MM.1S (cell line): ENCODE data around the gene SH2D4B.
A peak's percentile ranks its signal among the peaks of the same experiment; 100 is the strongest.

Experiments
- DNase-seq: peaks from one replicate; pipeline ENCODE4 v3.0.0-alpha.2; 2015
- H2AFZ ChIP-seq: fragments of 300-600 bp; sonication (generic); 2 replicates; pipeline ENCODE4 v1.6.0; 2016; ENCODE audit warnings: antibody characterized with exemption, low read length
- H3F3A ChIP-seq: fragments of 300-600 bp; sonication (generic); 2 replicates; pipeline ENCODE4 v1.6.1; 2016; ENCODE audit warnings: mild to moderate bottlenecking, antibody characterized with exemption, low read length, moderate library complexity, mixed read lengths; ENCODE audit not compliant: insufficient read depth
- H3K27ac ChIP-seq: fragments of 300-600 bp; sonication (generic); 2 replicates; pipeline ENCODE4 v1.5.1; 2016; ENCODE audit warnings: mild to moderate bottlenecking, low read length
- H3K27me3 ChIP-seq: fragments of 300-600 bp; sonication (generic); replicated peaks from 2 replicates; pipeline ENCODE4 v1.6.0; 2016; ENCODE audit warnings: low read length; ENCODE audit not compliant: insufficient read depth
- H3K36me3 ChIP-seq: fragments of 300-600 bp; sonication (generic); replicated peaks from 2 replicates; pipeline ENCODE4 v1.6.1; 2016; ENCODE audit warnings: mild to moderate bottlenecking, low read length, mixed read lengths; ENCODE audit not compliant: insufficient read depth
- H3K4me1 ChIP-seq: fragments of 300-600 bp; sonication (generic); 2 replicates; pipeline ENCODE4 v1.6.1; 2016; ENCODE audit warnings: low read length, mixed read lengths
- H3K4me2 ChIP-seq: fragments of 300-600 bp; sonication (generic); 2 replicates; pipeline ENCODE4 v1.6.0; 2016; ENCODE audit warnings: low read depth, low read length
- H3K4me3 ChIP-seq: fragments of 300-600 bp; sonication (generic); 2 replicates; pipeline ENCODE4 v1.5.1; 2016; ENCODE audit warnings: low read length, mixed read lengths
- H3K79me2 ChIP-seq: fragments of 300-600 bp; sonication (generic); 2 replicates; pipeline ENCODE4 v1.6.1; 2016; ENCODE audit warnings: mixed run types, low read length, mixed read lengths
- H3K9ac ChIP-seq: fragments of 300-600 bp; sonication (generic); 2 replicates; pipeline ENCODE4 v1.6.1; 2016; ENCODE audit warnings: low read length, mixed read lengths
- H3K9me2 ChIP-seq: fragments of 300-600 bp; sonication (generic); replicated peaks from 2 replicates; pipeline ENCODE4 v1.6.1; 2016; ENCODE audit warnings: mild to moderate bottlenecking, low read length, mixed read lengths; ENCODE audit not compliant: insufficient read depth
- H3K9me3 ChIP-seq: fragments of 300-600 bp; sonication (generic); replicated peaks from 2 replicates; pipeline ENCODE4 v1.6.1; 2016; ENCODE audit warnings: mild to moderate bottlenecking, low read length, mixed read lengths; ENCODE audit not compliant: insufficient read depth
- H4K20me1 ChIP-seq: fragments of 300-600 bp; sonication (generic); 2 replicates; pipeline ENCODE4 v1.6.1; 2016; ENCODE audit warnings: mild to moderate bottlenecking, low read length, moderate library complexity, mixed read lengths; ENCODE audit not compliant: insufficient read depth
- EZH2 ChIP-seq: fragments of 300-600 bp; sonication (generic); optimal IDR thresholded peaks from 2 replicates; pipeline ENCODE3; 2017; ENCODE audit warnings: low read depth, mild to moderate bottlenecking, antibody characterized with exemption, low read length, mixed read lengths
- EZH2phosphoT487 ChIP-seq: fragments of 300-600 bp; sonication (generic); IDR thresholded peaks from 2 replicates; pipeline ENCODE4 v1.6.1; 2018; ENCODE audit warnings: antibody characterized with exemption, low read length
- TF ChIP-seq, protein P1 (sequence below): fragments of 300-600 bp; sonication (generic); IDR thresholded peaks from 2 replicates; pipeline ENCODE4 v1.5.1; 2016; ENCODE audit warnings: antibody characterized with exemption, low read length, mixed read lengths

The SH2D4B gene

DNA sequence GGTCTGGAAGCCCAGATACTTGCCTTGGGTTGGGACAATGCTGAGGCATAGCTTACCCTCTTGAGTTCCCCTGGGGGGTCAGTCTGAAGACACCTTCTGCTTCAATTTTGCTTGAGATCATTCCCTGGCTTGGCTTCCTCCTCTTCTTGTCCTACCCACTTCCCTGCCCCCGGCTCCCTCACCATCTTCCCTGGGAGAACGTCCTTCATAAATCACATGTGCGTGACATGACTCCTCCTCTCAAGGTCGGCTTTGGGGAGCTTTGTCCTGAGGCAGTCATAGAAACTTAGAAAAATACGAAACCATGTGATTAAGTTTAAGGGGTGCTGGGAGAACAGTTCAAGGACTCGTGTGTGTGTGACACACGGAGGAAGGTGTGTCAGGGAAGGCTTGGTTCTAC is 122.6 kb downstream of the SH2D4B start:
- Histone ChIP-seq H3K27me3 (no peaks in the 10 kb centered on the region), H3K9ac (no peak overlapping the region), H4K20me1 (no peaks in the 10 kb centered on the region), H3K9me2 (no peaks in the 10 kb centered on the region), H3K79me2 (no peaks in the 10 kb centered on the region), H2AFZ (no peak overlapping the region), H3K9me3 (no peaks in the 10 kb centered on the region), H3F3A (no peaks in the 10 kb centered on the region), H3K36me3 (no peaks in the 10 kb centered on the region), H3K4me1 (no peaks in the 10 kb centered on the region), H3K4me2 (no peak overlapping the region), H3K4me3 (no peak overlapping the region), H3K27ac (no peak overlapping the region)
- TF ChIP-seq EZH2phosphoT487 = no peak
- no peak for DNase-seq

DNA sequence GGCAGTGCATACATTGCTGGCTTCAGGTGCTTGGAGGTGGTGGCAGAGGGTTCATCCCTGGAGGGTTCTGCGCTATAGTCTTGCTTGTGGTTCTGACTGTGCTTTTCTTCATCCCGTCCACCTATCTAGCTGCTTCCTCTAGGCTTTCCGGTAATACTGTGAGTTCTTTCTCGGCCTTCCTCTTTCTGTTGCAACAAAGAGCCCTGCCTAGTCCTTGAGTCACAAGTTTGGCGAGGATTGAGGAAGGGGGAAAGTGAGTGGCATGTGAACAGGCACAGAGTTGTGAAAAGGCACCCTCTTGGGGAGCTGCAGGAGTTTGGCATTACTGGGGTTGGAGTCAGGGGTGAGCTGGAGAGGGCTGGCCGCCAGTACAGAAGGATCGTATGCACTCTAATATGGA is 123.0 kb downstream of the SH2D4B start:
- no peak overlapping the region for H3K4me2 ChIP-seq
- H3K9me2 ChIP-seq = no peaks in the 10 kb centered on the region
- H3K9ac ChIP-seq = no peak overlapping the region
- H3K36me3 ChIP-seq = no peaks in the 10 kb centered on the region
- no peak overlapping the region for H3K4me3 ChIP-seq
- no peak for DNase-seq
- H3F3A ChIP-seq = no peaks in the 10 kb centered on the region
- no peaks in the 10 kb centered on the region for H3K79me2 ChIP-seq
- H3K27me3 ChIP-seq = no peaks in the 10 kb centered on the region
- TF ChIP-seq EZH2 = no peak
- H3K4me1 ChIP-seq = no peaks in the 10 kb centered on the region
- H4K20me1 ChIP-seq = no peaks in the 10 kb centered on the region
- no peak overlapping the region for H2AFZ ChIP-seq
- H3K9me3 ChIP-seq = no peaks in the 10 kb centered on the region
- H3K27ac ChIP-seq = no peak overlapping the region

DNA sequence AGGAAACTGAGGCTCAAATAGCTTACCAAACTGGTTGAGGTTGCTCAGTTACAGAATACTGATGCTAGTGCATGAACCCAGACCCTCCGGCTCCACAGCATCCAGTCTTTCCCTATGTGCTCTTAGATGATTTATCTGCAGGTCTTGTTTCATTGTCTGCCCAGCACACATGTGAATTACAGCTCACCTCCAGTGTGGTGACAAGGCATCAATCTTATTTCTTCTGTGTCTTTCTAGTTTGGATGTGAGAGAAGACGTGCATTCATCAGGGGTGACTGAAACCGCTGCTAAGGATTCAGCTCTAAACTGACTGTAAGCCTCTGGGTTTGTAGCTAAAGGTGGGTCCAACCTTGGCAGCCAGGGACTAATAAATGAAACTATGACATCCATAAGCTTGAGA is 123.8 kb downstream of the SH2D4B start:
- Histone ChIP-seq H3K36me3 (no peaks in the 10 kb centered on the region), H3K4me1 (no peaks in the 10 kb centered on the region), H4K20me1 (no peaks in the 10 kb centered on the region), H2AFZ (no peak overlapping the region), H3K79me2 (no peaks in the 10 kb centered on the region), H3K4me3 (no peak overlapping the region), H3F3A (no peaks in the 10 kb centered on the region), H3K4me2 (no peak overlapping the region), H3K9me2 (no peaks in the 10 kb centered on the region), H3K9me3 (no peaks in the 10 kb centered on the region), H3K27ac (no peak overlapping the region), H3K27me3 (no peaks in the 10 kb centered on the region), H3K9ac (no peak overlapping the region)
- DNase-seq = no peak
- TF ChIP-seq EZH2 (no peak), EZH2phosphoT487 (no peak)
- TF ChIP-seq, protein P1, sequence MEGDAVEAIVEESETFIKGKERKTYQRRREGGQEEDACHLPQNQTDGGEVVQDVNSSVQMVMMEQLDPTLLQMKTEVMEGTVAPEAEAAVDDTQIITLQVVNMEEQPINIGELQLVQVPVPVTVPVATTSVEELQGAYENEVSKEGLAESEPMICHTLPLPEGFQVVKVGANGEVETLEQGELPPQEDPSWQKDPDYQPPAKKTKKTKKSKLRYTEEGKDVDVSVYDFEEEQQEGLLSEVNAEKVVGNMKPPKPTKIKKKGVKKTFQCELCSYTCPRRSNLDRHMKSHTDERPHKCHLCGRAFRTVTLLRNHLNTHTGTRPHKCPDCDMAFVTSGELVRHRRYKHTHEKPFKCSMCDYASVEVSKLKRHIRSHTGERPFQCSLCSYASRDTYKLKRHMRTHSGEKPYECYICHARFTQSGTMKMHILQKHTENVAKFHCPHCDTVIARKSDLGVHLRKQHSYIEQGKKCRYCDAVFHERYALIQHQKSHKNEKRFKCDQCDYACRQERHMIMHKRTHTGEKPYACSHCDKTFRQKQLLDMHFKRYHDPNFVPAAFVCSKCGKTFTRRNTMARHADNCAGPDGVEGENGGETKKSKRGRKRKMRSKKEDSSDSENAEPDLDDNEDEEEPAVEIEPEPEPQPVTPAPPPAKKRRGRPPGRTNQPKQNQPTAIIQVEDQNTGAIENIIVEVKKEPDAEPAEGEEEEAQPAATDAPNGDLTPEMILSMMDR = no peak

DNA sequence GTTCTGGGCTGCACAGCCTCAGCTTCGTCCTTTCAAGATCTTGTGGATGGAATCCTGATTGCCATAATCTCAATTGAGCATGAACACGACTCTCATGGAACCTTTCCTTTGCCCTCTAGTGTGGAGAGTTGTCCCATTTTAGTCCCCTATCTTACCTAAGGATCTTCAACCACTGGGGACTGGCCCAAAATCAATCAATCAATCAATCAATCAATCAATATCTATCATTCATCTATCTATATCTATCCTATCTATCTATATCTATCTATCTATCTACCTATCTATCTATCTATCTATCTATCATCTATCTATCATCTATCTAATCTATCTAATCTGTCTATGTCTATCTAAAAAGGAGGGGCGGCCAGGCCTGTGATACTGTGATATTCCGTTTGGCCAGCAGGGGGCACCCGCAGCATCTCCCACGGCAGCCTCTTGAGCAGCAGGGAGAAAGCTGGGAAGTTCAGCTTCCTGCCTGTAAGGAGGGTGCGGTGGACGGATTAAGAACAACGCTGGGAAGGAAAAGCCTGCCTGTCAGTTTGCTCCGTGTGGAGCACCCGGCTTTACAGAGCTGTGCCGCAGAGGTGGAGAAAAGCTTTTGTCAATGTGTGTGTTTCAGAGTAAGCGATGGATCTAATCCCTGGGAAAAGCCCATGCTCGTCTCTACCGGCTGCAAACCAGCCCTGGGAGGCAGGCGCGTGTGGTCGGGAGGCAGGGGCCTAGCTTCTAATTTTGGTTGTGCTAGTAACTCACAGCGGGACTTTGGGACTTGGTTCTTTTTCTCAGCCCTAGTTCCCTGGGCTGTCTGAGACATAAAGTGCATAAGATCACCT is 124.9 kb downstream of the SH2D4B start:
- Histone ChIP-seq H3K4me1 (no peaks in the 10 kb centered on the region), H3K4me2 (peak overlapping the region; percentile 88), H3K79me2 (no peaks in the 10 kb centered on the region), H3K27ac (no peak overlapping the region), H3K9ac (peak overlapping the region; percentile 5; the same call in 1 of the 2 replicates), H4K20me1 (no peaks in the 10 kb centered on the region), H3F3A (no peaks in the 10 kb centered on the region), H2AFZ (peak overlapping the region; percentile 88), H3K9me2 (no peaks in the 10 kb centered on the region), H3K27me3 (no peaks in the 10 kb centered on the region), H3K4me3 (peak overlapping the region; percentile 44; the same call in 1 of the 2 replicates), H3K9me3 (no peaks in the 10 kb centered on the region), H3K36me3 (no peaks in the 10 kb centered on the region)
- no peak for TF ChIP-seq EZH2
- TF ChIP-seq EZH2phosphoT487 = no peak
- TF ChIP-seq, protein P1 = peak; percentile 85
- DNase-seq = peak; percentile 27
